ENCODE measurements around the gene SFTA2. TPM values are rescaled to one million over a fixed set of nuclear protein-coding genes. Genes with fewer than 3 reads are reported as not detected.
"Not testable (repeated sequence)": the region's sequence is repeated elsewhere in the genome, so short reads cannot be mapped to it uniquely, and the experiment has no call there.

SFTA2 gene
- total and polyA plus RNA-seq, 3 donors from 2014 or later: 0.94 TPM; not detected in 2

- TF ChIP-seq, protein P1, sequence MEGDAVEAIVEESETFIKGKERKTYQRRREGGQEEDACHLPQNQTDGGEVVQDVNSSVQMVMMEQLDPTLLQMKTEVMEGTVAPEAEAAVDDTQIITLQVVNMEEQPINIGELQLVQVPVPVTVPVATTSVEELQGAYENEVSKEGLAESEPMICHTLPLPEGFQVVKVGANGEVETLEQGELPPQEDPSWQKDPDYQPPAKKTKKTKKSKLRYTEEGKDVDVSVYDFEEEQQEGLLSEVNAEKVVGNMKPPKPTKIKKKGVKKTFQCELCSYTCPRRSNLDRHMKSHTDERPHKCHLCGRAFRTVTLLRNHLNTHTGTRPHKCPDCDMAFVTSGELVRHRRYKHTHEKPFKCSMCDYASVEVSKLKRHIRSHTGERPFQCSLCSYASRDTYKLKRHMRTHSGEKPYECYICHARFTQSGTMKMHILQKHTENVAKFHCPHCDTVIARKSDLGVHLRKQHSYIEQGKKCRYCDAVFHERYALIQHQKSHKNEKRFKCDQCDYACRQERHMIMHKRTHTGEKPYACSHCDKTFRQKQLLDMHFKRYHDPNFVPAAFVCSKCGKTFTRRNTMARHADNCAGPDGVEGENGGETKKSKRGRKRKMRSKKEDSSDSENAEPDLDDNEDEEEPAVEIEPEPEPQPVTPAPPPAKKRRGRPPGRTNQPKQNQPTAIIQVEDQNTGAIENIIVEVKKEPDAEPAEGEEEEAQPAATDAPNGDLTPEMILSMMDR (IDR thresholded peaks at IDR 0.05): no peak
- no peak for TF ChIP-seq POLR2A (IDR thresholded peaks at IDR 0.05)
- H3K4me1 ChIP-seq: no peaks in the 10 kb centered on the region
- no peak overlapping the region for H3K27ac ChIP-seq
- H3K36me3 ChIP-seq (ENCODE audit: low read depth, missing control alignments): no peaks in the 10 kb centered on the region
- DNase-seq: no peak
- intact Hi-C loops (cut with DNase I; ENCODE audit: low total_unique reads): no loop called here
- no peaks in the 10 kb centered on the region for H3K27me3 ChIP-seq
- H3K9me3 ChIP-seq: no peaks in the 10 kb centered on the region
- WGBS, 2 donors: 72 to 84% methylated on average over 4 of the region's 4 CpGs
- no peak overlapping the region for H3K4me3 ChIP-seq
Measured at GRCh38 chr6:30926644-30927043, 5.3 kb downstream of the SFTA2 start.

DNA sequence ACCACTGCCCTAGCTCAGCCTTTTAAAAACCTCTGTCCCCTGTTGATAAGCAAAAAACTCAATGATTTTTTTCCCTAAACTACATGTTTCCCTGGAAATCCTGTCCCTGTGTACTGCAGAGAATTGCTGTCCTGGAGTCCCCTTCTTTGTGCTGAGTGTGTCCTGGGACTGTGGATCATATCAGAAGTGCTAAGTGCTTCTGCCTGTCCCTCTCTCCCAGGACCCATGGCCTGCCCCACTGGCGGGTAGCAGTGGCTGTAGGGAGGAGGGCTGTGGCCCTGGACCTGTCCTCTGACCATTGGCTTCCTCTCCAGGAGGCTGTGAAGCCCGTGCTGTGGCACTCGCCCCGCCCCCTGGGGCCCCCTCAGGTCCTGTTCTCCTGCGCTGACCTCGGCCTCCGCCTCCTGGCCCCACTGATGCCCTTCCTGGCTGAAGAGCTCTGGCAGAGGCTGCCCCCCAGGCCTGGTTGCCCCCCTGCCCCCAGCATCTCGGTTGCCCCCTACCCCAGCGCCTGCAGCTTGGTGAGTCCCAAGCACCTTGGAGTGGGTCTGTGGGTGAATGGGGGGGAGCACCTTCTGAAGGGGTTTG is 7.8 kb downstream of the SFTA2 start:
- intact Hi-C loops (cut with DNase I; ENCODE audit: low total_unique reads); H3K27me3 ChIP-seq; H3K4me3 ChIP-seq; H3K27ac ChIP-seq; H3K9me3 ChIP-seq; H3K36me3 ChIP-seq (ENCODE audit: low read depth, missing control alignments); H3K4me1 ChIP-seq; DNase-seq: not testable (repeated sequence)
- WGBS, 2 donors: 86 to 89% methylated on average over 4 to 9 of the region's 9 CpGs

GRCh38 chr6:30922447-30922852 is 9.5 kb downstream of the SFTA2 start:
- TF ChIP-seq, protein P1 (IDR thresholded peaks at IDR 0.05): no peak
- TF ChIP-seq POLR2A (IDR thresholded peaks at IDR 0.05): no peak
- DNase-seq: no peak
- no peaks in the 10 kb centered on the region for H3K27me3 ChIP-seq
- H3K4me1 ChIP-seq: no peaks in the 10 kb centered on the region
- no peak overlapping the region for H3K4me3 ChIP-seq
- no peaks in the 10 kb centered on the region for H3K36me3 ChIP-seq (ENCODE audit: low read depth, missing control alignments)
- 87 to 89% methylated on average over 7 of the region's 7 CpGs for WGBS, 2 donors
- H3K9me3 ChIP-seq: no peaks in the 10 kb centered on the region
- intact Hi-C loops (cut with DNase I; ENCODE audit: low total_unique reads): no loop called here
- H3K27ac ChIP-seq: no peak overlapping the region

DNA sequence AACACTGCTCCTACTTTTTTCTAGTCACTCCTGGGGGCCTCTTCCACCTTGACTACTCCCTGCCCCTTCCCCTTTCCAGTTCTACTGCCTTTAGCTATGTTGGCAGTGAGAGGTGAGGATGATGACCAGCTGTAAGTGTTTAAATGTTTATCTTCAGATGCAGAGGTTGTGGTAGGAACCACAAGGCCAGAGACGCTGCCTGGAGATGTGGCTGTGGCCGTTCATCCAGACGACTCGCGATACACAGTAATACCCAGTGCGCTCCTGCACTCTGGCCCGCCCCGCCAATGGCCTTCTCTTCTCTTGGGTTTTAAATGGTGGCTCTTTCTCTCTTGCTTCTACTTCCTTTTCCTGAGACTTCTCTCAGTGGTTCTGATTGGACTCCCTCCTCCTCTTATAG is 13.3 kb downstream of the SFTA2 start:
- no peak overlapping the region for H3K4me3 ChIP-seq
- no peaks in the 10 kb centered on the region for H3K27me3 ChIP-seq
- no peak for DNase-seq
- whole genome bisulfite sequencing, 2 donors: 93 to 95% methylated on average over 8 of the region's 8 CpGs
- TF ChIP-seq POLR2A (IDR thresholded peaks at IDR 0.05): no peak
- TF ChIP-seq, protein P1 (IDR thresholded peaks at IDR 0.05): no peak
- intact Hi-C loops (cut with DNase I; ENCODE audit: low total_unique reads): loop anchor here (5.0 kb wide), 1 partner anchor 149 kb away; no protein-coding TSS in a partner anchor
- H3K36me3 ChIP-seq (ENCODE audit: low read depth, missing control alignments): no peaks in the 10 kb centered on the region
- no peak overlapping the region for H3K27ac ChIP-seq
- H3K4me1 ChIP-seq: peaks cover 16% of the 10 kb centered on the region
- H3K9me3 ChIP-seq: no peaks in the 10 kb centered on the region

GRCh38 chr6:30917487-30917886 is 14.5 kb downstream of the SFTA2 start:
- WGBS, 2 donors: 88 to 89% methylated on average over 8 of the region's 8 CpGs
- H3K9me3 ChIP-seq: no peaks in the 10 kb centered on the region
- H3K27me3 ChIP-seq: no peaks in the 10 kb centered on the region
- no peak for TF ChIP-seq POLR2A (IDR thresholded peaks at IDR 0.05)
- TF ChIP-seq, protein P1 (IDR thresholded peaks at IDR 0.05): no peak
- DNase-seq: no peak
- intact Hi-C loops (cut with DNase I; ENCODE audit: low total_unique reads): loop anchor here (5.0 kb wide), 1 partner anchor 150 kb away; no protein-coding TSS in a partner anchor
- peaks cover 22% of the 10 kb centered on the region for H3K4me1 ChIP-seq
- no peak overlapping the region for H3K27ac ChIP-seq
- H3K36me3 ChIP-seq (ENCODE audit: low read depth, missing control alignments): no peaks in the 10 kb centered on the region
- no peak overlapping the region for H3K4me3 ChIP-seq
